ENCODE measurements around the gene LHFPL5. TPM values are rescaled to one million over a fixed set of nuclear protein-coding genes. Genes with fewer than 3 reads are reported as not detected.

The LHFPL5 gene
- total RNA-seq, 1 donor from 2014 or later, result 0.12 TPM

DNA sequence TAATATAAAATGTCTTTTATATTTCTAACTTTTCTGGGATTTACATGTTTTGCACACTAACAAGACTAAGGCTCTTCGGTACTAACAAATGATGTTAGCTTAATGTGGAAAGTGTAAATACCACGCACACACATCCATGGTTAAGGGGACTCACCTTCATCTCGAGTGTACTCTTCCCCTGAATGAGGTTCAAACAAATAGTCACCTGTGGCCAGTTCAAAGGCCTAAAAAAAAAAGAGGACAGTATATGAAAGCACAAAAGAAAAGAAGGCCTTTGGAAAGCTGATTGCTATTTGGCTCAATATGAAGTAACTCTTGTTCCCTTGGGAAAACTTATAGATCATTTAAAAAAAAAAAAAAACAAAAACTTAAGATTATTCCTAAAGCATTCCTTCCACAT, 37.2 kb downstream of the LHFPL5 start:
- TF ChIP-seq, protein P1, sequence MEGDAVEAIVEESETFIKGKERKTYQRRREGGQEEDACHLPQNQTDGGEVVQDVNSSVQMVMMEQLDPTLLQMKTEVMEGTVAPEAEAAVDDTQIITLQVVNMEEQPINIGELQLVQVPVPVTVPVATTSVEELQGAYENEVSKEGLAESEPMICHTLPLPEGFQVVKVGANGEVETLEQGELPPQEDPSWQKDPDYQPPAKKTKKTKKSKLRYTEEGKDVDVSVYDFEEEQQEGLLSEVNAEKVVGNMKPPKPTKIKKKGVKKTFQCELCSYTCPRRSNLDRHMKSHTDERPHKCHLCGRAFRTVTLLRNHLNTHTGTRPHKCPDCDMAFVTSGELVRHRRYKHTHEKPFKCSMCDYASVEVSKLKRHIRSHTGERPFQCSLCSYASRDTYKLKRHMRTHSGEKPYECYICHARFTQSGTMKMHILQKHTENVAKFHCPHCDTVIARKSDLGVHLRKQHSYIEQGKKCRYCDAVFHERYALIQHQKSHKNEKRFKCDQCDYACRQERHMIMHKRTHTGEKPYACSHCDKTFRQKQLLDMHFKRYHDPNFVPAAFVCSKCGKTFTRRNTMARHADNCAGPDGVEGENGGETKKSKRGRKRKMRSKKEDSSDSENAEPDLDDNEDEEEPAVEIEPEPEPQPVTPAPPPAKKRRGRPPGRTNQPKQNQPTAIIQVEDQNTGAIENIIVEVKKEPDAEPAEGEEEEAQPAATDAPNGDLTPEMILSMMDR (conservative IDR thresholded peaks at IDR 0.05; ENCODE audit: low read depth, low read length), result no peak
- DNase-seq (ENCODE audit: low read depth), result no peak
- no peak overlapping the region for H3K4me3 ChIP-seq (ENCODE audit: low read depth, low read length)

DNA sequence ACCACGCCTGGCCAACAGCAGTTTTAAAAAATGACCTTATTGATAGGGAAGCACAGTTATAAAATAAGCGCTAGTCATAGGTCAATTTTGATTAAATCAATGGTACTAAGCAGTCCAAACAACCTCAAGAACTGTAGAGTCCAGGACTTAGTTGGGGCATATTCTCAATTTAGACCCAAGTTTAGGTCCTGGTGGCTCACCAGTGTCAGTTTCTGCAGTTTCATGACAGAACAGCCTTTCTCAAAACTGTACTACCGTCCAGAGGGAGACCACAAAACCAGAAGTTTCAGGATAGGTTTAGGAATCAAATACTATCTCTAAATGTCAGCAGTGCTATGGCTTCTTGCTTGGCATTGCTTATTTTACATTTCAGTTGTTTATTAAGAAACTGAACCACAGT, 39.1 kb downstream of the LHFPL5 start:
- TF ChIP-seq, protein P1 (conservative IDR thresholded peaks at IDR 0.05; ENCODE audit: low read depth, low read length), result no peak
- H3K4me3 ChIP-seq (ENCODE audit: low read depth, low read length), result no peak overlapping the region
- no peak for DNase-seq (ENCODE audit: low read depth)

DNA sequence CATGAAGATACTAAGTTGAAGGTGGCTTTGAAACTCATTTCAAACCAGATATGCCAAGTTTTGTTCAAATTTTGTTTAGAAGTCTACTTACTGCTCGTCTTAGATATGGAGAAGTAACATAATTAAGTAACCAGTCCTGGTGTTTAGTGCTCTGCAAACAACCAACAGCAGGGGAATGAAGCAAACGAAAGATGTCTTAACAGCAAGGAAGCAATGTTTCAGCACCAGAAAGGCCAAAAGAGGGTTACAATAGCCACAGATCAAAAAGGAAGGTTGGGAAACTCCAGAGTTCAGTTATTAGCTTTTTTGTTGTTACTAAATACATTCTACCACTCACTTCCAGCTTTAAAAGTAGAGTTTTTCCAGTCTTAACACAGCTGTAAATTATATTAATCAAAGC, 45.1 kb downstream of the LHFPL5 start:
- no peak overlapping the region for H3K4me3 ChIP-seq (ENCODE audit: low read depth, low read length)
- DNase-seq (ENCODE audit: low read depth), result no peak
- TF ChIP-seq, protein P1 (conservative IDR thresholded peaks at IDR 0.05; ENCODE audit: low read depth, low read length), result no peak

DNA sequence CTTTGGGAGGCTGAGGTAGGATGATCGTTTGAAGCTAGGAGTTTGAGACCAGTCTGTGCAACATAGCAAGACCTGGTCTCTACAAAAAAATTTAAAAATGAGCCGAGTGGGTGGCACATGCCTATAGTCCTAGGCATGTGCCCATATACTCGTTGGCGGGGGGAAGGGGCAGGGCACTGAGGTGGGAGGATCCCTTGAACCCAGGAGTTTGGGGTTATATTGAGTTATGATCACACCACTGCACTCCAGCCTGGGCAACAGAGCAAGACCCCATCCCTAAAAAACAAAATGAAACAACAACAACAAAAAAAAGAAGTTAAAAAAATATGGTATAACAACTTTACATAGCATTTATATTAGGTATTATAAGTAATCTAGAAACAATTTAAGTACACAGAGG, 47.8 kb downstream of the LHFPL5 start:
- H3K4me3 ChIP-seq (ENCODE audit: low read depth, low read length), result no peak overlapping the region
- TF ChIP-seq, protein P1 (conservative IDR thresholded peaks at IDR 0.05; ENCODE audit: low read depth, low read length), result no peak
- no peak for DNase-seq (ENCODE audit: low read depth)

DNA sequence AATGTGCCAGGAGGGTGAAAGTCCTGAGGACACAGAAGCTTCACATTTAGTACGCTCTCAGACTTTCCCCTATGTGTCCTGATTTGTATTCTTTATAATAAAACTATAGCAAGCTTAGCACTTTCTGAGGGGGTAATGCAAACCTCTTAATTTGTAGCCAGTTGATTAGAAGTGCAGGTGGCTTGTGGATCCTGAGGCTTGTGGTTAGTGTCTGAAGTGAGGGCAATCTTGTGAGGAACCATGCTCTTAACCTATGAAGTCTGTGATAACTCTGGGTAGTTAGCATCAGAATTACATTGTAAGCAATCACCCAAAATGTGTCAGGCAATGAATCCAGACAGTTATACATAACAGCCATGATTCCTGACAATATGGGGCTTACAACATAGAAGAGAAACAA, 51.1 kb downstream of the LHFPL5 start:
- no peak for DNase-seq (ENCODE audit: low read depth)
- TF ChIP-seq, protein P1 (conservative IDR thresholded peaks at IDR 0.05; ENCODE audit: low read depth, low read length), result no peak
- no peak overlapping the region for H3K4me3 ChIP-seq (ENCODE audit: low read depth, low read length)

DNA sequence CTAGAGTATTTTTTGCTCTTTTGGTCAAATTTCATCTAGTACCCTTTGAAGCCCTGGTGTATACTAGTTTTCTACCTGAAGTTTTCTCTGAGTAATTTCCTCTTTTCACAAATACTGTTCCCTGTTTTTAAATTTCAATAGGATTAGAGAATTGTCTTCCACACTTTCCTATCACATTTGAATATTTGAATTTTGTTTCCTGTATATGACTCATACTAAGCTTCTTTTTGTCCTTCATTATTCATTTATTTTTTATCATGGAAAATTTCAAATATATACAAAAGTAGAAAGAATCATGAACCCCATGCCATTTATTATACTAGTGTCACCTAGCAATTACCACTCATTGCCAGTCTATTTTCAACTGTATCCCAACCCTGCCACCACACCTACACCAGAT, 52.7 kb downstream of the LHFPL5 start:
- TF ChIP-seq, protein P1 (conservative IDR thresholded peaks at IDR 0.05; ENCODE audit: low read depth, low read length), result no peak
- no peak overlapping the region for H3K4me3 ChIP-seq (ENCODE audit: low read depth, low read length)
- DNase-seq (ENCODE audit: low read depth), result no peak

DNA sequence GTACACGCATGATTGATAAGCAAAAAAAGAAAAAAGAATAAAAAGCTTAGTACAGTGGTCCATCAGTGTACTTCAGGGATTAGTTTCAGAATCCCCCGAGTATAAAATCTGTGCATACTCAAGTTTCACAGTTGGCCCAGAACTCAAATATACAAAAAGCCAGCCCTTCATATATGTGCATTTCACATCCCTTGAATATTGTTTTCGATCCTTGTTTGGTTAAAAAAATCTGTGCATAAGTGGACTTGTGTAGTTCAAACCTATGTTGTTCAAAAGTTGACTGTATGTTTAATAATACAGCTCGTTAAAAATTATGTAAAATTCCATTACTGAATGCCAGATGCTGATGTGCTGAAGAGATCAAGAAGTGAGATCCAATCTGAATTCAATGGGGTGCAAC, 54.2 kb downstream of the LHFPL5 start:
- no peak overlapping the region for H3K4me3 ChIP-seq (ENCODE audit: low read depth, low read length)
- no peak for DNase-seq (ENCODE audit: low read depth)
- TF ChIP-seq, protein P1 (conservative IDR thresholded peaks at IDR 0.05; ENCODE audit: low read depth, low read length), result no peak

Other genes with a start within 250 kb of the LHFPL5 start
- gene FKBP5, start 116.4 kb upstream of the LHFPL5 start, total RNA-seq, result 16.5 and 24.2 TPM in 2 replicates
- gene ARMC12, start 68.3 kb upstream of the LHFPL5 start, total RNA-seq, result 0.29 TPM in 1 of 2 replicates, not detected in the other
- gene CLPSL2, start 28.8 kb upstream of the LHFPL5 start, total RNA-seq, result not detected in 2 replicates
- gene CLPSL1, start 24.3 kb upstream of the LHFPL5 start, total RNA-seq, result not detected in 2 replicates
- gene CLPS, start 8.0 kb upstream of the LHFPL5 start, total RNA-seq, result not detected in 2 replicates
- 103 and 115 TPM in 2 replicates for gene SRPK1, start 115.7 kb downstream of the LHFPL5 start, total RNA-seq
- gene SLC26A8, start 219.3 kb downstream of the LHFPL5 start, total RNA-seq, result 1.4 TPM in 1 of 2 replicates, not detected in the other
- 27.3 and 36.5 TPM in 2 replicates for gene MAPK14, start 222.5 kb downstream of the LHFPL5 start, total RNA-seq

Data from epithelial cell of proximal tubule (primary cell).